Myocyte (in vitro differentiated cells): ENCODE results near the gene CD164. TPM values are rescaled to one million over a fixed set of nuclear protein-coding genes. Genes with fewer than 3 reads are reported as not detected.
A peak's percentile ranks its signal among the peaks of the same experiment; 100 is the strongest.
"Not testable (repeated sequence)": the region's sequence is repeated elsewhere in the genome, so short reads cannot be mapped to it uniquely, and the experiment has no call there.

ENCODE experiments used
- DNase-seq: peaks from one replicate; pipeline ENCODE4 v3.0.0-alpha.2; 2012; ENCODE audit warnings: low read depth
- total RNA-seq: library from RNA; depleted of rRNA; stranded (reverse); fragments of >200 nt; gene quantifications from 2 replicates; pipeline ENCODE4 v1.2.3, GENCODE V29; 2014

Gene CD164
- total RNA-seq, 1 donor from 2014 or later: 161 TPM

GRCh38 chr6:109374326-109374892 is 7.9 kb downstream of the CD164 start:
- DNase-seq: no peak

GRCh38 chr6:109373762-109374161 is 8.5 kb downstream of the CD164 start:
- DNase-seq: peak; percentile 28

- DNase-seq: no peak
These were observed 8.9 kb downstream of the CD164 start for GRCh38 chr6:109373331-109373730.

- DNase-seq: no peak
These were observed 10.1 kb downstream of the CD164 start for GRCh38 chr6:109372130-109372529.

GRCh38 chr6:109370792-109371191 is 11.5 kb downstream of the CD164 start:
- no peak for DNase-seq

GRCh38 chr6:109370336-109370735 is 11.9 kb downstream of the CD164 start:
- DNase-seq: no peak

- DNase-seq: no peak
These were observed 12.5 kb downstream of the CD164 start for GRCh38 chr6:109369728-109370127.

GRCh38 chr6:109364382-109365078 is 17.7 kb downstream of the CD164 start:
- DNase-seq: not testable (repeated sequence)

- no peak for DNase-seq
These were observed 18.5 kb downstream of the CD164 start for GRCh38 chr6:109363753-109364152.

GRCh38 chr6:109362102-109362884 is 20.0 kb downstream of the CD164 start:
- peak; percentile 55 for DNase-seq

- no peak for DNase-seq
These were observed 21.5 kb downstream of the CD164 start for GRCh38 chr6:109360791-109361190.

- DNase-seq: no peak
These were observed 22.0 kb downstream of the CD164 start for GRCh38 chr6:109360281-109360680.

GRCh38 chr6:109359248-109359647 is 23.0 kb downstream of the CD164 start:
- no peak for DNase-seq

GRCh38 chr6:109358204-109358603 is 24.1 kb downstream of the CD164 start:
- DNase-seq: no peak

GRCh38 chr6:109356237-109356636 is 26.0 kb downstream of the CD164 start:
- no peak for DNase-seq

- peak; percentile 62 for DNase-seq
These were observed 30.8 kb downstream of the CD164 start for GRCh38 chr6:109351231-109352130.

GRCh38 chr6:109349419-109349987 is 32.8 kb downstream of the CD164 start:
- peak; percentile 32 for DNase-seq

- no peak for DNase-seq
These were observed 34.0 kb downstream of the CD164 start for GRCh38 chr6:109348226-109348625.

- DNase-seq: no peak
These were observed 34.5 kb downstream of the CD164 start for GRCh38 chr6:109347779-109348178.

GRCh38 chr6:109345986-109346385 is 36.3 kb downstream of the CD164 start:
- DNase-seq: no peak

- DNase-seq: no peak
These were observed 38.0 kb downstream of the CD164 start for GRCh38 chr6:109344226-109344625.
